ENCODE measurements around the gene NELL2.
"Not testable (repeated sequence)": the region's sequence is repeated elsewhere in the genome, so short reads cannot be mapped to it uniquely, and the experiment has no call there.

Gene NELL2

DNA sequence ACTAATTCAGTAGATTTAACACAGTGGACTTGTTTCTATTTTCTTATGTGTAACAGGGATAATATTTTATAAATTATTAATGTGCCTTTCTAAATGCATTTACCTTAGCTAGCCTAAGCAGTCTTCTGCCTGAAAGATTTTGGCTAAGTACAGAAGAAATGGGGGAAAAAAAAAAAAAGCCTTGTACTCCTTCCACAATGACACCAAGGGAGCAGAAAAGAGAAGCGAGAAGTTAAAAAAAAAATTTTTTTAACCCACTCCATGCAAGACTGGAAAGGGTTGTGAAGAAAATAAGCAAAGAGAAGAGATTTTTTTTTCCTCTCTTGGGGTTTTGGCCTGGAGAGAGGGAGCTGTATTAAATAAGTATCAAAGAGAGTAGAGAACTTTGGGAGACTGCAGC lies 28.7 kb downstream of the NELL2 start:
- DNase-seq, result no peak

DNA sequence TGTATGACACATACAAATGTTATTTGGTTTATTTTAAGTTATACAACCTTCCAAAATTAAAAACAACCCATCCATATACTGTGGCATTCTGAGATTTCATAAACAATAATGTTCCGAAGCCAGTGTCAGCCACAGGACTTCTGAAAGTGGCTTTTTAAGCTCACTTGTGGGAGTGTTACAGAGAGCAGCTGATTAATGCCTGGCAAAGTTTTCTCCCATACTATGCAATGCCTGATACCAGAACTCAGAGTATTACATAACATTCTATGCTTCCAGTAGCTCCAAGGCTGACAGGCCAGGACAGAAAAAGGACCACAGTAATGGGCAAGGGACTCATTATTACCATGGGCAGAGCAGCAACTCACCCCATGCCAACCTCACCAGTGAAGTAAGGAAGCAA lies 29.3 kb downstream of the NELL2 start:
- DNase-seq, result no peak

DNA sequence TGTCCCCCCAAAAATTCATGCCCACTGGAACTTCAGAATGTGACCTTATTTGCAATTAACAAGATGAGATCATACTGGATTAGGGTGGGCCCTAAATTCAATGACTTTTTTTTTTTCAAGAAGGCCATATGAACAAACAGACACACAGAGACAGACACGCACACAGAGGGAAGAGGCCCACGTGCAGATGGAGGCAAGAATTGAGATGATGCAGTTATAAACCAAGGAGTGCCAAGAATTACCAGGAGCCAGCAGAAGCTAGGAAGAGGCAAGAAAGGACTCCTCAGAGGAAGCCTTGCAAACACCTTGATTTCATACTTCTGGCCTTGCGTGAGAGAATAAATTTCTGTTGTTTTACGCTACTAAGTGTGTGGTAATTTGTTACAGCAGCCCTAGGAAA lies 33.4 kb downstream of the NELL2 start:
- DNase-seq, result no peak

DNA sequence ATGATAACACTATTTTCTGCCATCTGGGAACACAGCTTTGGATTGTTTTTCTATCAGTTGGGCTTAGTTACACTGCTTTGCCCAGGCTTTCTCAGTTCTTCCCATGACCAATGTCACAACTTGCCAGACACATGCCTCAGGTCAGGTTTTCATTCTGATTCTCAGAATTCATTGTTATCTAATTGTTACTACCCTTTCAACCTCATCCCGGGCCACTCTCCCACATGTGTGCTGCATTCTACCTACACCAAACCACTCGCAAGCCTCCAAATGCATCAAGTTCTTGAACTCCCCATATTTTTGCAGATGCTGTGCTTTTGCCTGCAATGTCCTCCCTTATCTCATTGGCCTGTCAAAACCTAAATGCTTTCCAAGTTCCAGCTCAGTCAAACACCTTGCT lies 36.3 kb downstream of the NELL2 start:
- no peak for DNase-seq

DNA sequence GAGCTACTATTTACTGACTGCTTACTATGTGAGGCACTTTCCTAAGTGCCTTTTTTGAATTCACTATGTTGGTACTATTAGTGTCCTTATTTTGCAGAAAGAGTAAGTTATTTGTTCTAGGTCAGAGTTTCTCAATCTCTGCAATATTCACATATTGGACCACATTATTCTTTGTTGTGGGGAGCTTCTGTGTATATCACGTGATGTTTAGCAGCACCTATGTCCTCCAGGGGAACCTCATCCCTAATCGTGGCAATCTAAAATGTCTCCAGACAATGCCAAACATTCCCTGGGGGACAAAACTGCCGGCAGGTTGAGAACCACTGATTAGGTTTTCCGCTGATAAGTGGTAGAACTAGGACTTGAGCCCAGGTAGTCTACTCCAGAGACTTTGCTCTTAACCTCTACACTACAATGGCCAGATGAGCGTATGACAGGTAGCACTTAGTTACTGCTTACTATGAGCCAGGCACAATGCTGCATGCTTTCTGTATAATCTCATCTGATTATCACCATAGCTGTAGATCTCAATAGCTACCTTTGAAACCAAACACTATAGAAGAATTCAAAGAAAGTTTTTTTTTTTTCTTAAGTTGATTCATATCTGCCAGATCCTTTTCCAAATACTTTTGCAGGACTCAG lies 38.9 kb downstream of the NELL2 start:
- no peak for DNase-seq

DNA sequence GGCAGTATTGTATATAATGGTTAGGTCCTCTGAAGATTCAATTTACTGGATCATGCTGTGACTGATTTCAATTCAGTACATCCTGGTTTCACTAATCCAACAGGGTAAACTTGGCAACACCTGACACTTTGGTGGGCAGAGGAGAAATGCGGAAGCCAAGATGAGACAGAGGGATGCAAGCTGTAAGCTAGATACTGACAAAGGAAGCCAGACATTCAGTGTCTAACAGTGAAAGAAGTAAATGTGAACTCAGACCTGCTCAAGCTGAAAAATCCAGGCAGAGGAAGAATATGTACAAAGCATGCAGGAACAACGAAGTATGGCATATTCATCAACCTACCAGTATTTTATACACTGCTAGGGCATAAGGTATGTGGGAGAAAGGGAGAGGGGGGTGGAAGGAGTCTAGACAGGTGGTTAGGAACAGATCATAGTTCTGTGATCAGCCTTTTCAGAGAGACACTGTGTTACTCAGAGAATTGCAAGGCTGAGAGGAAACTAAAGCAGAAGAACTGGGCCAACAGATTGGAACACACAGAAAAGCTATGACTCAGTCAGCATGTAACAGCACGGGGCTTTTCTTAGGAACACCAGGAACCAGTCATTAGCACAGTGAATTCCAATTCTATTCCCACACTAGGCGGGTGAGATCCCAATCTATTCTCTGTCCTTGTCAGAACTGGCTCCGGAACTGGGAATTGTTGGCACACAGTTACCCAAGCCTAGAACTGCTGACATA lies 40.3 kb downstream of the NELL2 start:
- no peak for DNase-seq

DNA sequence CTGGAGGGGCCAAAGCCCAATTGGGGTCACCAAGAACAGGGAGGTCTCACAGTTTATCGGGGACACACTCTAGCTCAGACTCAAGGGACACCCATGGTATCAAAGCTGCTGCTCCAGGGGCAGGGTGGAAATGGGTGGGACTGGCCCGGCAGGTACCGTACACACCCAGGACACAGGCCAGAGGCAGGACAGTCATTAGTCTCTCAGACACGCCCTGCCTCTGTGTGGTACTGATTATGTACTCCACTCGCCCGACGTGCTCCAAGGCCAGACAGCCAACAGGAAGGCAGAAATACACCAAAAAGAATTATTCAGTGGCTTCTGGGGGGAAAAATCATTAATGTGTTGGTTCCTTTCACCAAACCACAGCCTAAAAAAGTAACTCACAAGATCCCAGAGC lies 41.1 kb downstream of the NELL2 start:
- not testable (repeated sequence) for DNase-seq

DNA sequence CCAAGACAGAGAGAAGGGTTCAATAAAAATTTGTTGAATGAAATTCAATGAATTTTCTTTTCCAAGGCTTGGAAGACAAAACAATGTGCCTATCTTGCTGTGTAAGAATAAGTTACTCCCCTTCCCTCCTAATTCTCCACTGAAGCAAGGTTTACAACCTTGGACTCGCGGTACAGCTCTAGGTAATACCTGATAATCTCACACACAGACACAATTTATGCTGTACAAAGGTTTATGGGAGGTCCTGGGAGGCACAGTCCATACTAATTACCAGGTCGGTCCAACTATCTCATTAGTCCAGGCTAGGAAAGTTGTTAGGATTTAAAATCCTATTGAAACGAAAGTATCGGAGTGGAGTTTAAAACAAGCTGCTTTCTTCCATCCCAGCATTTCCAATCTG lies 42.6 kb downstream of the NELL2 start:
- no peak for DNase-seq

DNA sequence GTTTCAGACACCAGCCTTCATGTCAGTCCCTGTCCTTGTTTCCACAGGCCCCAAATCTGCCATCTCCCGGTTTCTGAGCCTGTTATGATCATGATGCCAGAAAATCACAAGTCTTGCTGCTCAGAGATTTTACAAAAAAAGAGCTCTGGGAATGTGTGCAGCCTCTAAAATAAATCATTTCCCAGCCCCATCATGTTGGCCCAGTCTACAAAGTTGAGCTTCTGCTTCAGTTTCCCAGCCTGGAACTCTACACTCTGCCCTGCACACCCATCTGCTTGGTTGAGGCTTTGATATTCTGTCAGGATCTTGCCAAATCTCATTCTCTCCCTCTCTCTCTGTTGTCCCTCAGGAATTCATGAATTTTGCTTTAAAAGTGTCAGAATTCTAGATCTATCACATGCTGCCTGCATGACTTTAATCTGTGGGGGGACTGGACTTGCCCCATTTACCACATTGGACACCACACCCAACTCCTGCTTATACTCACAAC lies 45.5 kb downstream of the NELL2 start:
- DNase-seq, result no peak

DNA sequence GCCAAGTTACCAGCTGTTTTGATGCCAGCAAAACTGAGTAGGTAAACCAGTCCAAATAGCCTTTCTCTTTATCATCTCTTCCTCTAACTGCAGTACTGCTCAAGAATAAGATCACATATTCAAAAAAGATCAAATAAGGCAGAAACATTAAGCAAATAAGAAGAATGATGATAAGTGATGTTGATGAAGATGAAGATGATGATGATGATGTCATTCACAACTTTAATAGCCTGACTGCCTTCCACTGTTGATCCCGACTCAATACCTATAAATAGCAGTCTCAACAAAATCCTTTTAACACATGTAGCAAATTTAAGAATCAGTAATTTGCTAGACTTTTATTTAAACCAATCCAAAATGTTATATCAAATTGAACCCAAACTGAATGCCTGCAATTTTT lies 47.1 kb downstream of the NELL2 start:
- DNase-seq, result no peak

DNA sequence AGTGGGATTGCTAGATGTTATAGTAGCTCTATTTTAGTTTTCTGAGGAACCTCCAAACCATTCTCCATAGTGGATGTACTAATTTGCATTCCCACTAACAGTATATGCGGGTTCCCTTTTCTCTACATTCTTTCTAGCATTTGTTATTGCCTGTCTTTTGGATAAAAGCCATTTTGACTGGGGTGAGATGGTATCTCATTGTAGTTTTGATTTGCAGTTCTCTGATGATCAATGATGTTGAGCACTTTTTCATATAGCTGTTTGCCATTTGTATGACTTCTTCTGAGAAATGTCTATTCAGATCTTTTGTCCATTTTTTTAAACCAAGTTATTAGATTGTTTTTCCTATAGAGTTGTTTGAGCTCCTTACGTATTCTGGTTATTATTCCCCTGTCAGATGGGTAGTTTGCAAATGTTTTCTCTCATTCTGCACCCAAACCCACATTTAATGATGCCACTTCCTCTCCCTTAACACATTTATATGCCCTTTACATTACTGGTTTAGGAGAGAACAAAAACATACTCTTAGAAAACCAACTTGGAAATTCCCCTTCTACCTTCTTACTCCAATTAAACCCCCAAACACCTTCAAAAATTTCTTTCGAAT lies 48.2 kb downstream of the NELL2 start:
- no peak for DNase-seq

DNA sequence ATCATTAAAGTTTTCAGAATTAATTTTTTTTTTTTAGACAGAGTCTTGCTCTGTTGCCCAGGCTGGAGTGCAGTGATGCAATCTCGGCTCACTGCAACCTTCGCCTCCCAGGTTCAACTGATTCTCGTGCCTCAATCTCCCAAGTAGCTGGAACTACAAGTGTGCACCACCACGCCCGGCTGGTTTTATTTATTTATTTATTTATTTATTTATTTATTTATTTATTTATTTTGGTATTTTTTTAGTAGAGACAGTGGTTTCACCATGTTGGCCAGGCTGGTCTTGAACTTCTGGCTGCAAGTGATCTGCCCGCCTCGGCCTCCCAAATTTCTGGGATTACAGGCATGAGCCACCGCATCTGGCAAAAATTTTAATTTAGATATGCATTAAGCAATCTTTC lies 54.4 kb downstream of the NELL2 start:
- not testable (repeated sequence) for DNase-seq

DNA sequence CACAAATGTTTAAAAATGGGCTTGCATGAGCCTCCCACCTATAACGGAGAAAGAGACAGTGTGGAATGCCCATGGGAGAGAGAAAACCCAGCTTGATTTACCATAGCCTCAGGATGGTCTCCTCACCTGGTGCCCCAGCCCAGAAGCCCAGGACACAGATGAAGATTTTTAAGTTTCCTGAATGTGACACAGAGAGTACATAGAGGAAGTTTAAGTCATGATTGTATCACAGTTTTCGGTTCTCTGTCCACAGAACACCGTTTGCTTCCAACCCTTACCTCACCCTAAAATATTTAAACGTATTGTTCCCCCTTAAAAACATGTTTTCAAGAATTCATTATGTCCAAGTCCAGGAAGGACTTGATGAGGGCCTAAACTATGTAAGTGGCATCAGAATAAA lies 56.2 kb downstream of the NELL2 start:
- DNase-seq, result no peak

DNA sequence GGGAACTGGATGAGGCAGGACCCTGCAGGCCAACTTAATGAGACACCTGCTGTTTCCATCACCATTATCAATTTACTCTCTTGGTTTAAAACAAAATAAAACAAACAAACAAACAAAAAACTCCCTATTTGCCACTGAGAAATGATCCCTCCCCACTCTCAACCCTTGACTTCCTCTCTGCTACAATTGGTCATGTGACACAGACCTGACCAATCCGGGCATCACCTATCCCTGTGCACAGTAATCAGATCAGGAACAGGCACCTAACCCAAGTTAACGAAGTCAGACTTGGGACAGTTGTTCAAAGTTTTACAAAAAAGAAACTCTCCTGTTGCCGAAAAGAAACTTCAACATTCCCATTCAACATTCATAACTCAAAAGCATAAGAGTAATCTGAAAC lies 58.4 kb downstream of the NELL2 start:
- DNase-seq, result no peak

DNA sequence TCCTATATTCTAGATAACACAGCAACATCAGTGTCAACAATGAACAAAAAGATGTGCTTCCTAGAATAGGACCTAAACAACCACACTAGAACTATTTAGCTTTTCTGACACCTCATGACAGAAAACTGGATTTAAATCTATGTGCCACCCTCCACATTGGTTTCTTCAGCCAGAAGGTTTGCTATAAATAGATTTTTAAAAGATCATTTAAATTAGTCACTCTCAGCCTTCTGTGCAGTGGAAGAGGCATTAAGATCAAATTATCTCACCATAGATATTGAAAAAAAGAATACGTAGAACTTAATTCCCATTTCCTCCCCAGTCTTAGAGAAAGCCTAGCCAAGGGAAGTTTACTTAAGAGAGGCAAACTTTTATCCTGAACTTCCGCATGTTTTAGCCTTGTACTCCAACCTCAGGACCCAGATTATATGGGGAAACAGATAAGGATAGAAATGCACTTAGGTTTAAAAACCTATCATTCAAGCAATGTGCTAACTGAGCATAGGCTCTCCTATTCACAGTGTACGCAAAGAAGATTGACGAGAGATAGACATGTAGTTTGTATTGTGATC lies 59.6 kb downstream of the NELL2 start:
- no peak for DNase-seq

DNA sequence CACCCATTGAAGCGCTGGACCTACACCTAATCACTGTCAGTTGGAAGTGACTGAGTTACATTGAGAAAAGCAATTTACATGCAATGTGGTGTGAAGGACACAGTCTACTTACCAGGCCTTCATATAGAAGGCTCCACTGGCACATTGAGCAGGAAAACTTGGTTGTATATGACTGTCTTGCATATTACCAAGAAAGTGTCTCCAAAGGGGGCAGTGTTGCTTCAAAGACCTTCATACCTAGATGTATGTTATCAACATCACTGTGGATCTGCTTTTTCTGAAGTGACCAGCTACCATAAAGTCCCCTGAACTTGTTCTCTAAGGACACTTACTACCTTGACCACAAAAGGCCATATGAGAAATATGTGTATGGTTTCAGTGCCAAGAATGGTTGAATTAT lies 64.1 kb downstream of the NELL2 start:
- peak in 1 of 2 donors; percentile 51 for DNase-seq

DNA sequence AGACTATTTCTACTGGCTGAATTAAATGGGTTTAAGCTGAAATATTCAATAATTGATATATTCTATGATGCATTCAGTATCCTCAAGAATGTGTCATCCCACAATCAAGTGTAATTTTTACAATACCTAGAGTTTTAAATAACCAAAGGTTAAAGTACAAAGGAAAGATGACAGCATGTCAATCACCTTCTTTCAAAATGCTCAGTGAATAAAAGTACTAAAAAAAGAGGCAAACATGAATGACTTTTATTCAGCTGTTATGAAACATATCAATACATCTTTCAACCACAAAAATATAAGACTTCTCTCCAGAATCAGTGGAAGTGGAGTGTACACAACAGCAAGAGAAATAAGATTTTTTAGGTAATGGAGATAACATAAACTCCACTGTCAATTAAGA lies 72.0 kb downstream of the NELL2 start:
- no peak for DNase-seq

DNA sequence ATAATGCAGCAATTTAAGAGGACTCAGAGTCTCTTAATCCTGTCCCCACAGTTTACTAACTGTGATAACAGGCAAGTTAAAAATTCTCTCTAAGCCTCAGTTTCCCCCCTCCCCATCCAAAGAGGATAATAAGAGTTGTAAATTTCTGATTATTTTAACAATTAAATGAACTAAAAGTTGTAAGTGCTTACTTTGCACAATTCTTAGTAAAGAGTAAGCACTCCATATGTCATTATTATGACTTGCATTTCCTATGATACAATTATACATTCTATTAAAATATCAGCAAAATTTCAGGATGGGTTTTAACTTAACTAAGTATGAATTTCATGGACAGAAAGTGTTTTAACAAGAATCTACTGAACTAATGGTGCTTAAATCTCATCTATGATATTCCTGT lies 80.1 kb downstream of the NELL2 start:
- no peak for DNase-seq

DNA sequence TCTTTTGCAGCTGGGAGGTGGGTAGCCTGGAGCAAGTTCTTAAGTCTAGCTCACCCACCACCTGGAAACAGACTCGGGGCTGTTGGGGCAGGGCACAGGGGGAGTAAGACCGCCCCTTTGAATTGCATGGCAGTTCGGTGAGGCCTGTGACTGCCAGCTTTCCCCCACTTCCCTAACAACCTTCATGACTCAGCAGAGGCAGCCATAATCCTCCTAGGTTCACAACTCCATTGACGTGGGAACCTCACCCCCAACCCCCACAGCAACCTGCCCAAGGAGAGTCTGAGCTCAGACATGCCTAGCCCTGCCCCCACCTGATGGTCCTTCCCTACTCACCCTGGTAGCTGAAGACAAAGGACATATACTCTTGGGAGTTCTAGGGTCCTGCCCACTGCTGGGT lies 87.4 kb downstream of the NELL2 start:
- no peak for DNase-seq

DNA sequence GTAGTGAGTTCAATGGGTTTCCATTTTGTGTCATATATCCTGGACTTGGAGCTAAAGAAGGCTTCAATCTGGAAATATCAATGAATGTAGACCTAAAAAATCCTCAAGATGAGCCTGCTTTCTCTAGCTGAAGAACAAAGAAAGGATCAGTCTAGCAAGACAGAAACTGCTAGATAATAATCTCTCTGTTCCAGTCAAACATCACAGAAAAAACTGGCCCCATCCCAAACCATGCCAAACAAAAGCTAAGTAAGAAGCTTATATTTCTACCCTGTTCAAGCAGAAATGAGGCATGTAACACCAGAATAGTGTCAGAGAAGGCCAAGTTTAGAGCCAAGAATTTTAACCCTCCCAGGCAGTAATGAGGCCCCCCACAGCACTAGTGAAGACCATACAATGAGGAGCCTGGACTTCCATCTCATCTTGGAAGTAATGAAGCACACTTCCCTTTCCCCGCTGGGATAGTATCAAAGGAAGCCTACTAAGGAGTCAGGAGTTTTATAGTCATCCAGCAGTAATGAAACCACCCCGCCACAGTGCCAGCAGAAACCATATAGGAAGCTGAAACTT lies 95.8 kb downstream of the NELL2 start:
- DNase-seq, result no peak

DNA sequence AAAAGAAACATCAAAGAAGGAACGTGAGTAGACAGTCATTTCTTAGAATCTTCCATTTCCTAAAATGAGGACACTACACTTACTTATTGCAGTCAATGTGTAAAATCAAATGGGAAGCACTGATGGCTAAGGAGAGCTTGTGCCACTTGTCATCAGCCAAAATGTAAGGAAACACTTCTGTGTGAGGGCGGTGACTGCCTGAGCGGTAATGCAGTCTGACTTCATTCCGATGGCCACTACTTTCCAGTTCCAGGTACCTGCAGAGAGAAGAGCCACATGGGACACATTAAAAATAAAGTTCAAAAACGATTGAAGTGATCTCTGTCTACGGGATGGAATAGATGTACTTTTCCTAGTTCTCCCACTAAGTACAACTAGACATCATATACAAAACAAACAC lies 96.3 kb downstream of the NELL2 start:
- DNase-seq, result no peak

DNA sequence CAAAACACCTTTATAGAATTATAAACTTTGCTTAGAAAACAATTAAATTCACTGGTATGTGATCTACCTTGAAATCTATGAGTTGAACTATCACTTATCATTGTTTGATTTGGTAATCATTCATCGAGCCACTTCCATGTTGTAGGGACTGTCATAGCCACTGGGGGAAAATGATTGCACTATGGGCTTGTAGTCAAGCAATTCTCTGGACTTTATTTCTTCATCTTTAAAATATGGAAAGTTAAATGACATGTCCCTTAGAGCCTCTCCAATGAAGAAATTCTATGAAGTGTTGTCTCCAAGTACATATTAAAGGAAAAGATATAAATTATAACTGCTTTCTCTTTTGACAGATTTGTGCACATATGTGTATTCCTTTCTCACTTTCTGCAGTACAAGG lies 97.3 kb downstream of the NELL2 start:
- no peak for DNase-seq

DNA sequence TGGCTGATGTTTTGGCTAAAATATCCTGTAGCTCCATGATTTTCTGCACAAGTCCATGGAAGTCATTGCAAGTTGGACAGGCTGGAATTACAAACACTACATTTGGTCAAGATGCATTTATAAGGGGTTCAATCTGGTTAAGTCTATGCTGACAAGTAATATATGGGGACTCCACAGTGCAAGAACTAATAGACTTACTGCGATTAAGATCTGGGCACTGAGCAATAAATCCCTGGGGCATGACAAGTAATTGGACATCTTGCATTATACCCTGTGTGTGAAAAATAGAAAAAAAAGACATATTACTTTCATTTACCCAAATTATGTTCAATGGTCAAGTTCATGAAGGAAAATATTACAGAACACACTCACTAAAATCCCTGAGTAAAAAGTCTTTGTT lies 99.1 kb downstream of the NELL2 start:
- no peak for DNase-seq

DNA sequence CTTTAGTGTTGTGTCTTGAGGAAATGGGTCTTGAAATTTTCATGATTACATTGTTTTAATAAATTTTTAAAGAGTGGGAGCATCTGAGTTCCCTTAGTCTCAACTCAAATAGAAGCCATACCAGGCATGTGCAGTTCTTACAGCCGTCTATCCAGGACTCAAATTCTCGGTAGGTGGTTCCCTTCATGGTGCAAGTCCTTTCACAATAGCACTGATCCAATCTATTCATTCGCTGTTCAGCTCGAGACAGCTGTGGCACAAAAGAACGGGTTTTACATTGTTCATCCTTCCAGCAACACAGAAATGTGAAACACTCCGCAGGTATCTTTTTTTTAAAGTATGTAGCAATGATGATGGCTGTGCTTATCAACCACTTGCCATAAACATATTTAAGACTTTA lies 100.2 kb downstream of the NELL2 start:
- DNase-seq, result no peak
